ENCODE measurements around the gene TOR1AIP2.
"Not testable (repeated sequence)": the region's sequence is repeated elsewhere in the genome, so short reads cannot be mapped to it uniquely, and the experiment has no call there.

TOR1AIP2 gene

GRCh38 chr1:179853102-179853501 lies 24.5 kb downstream of the TOR1AIP2 start:
- in situ Hi-C loops (cut with HindIII; ENCODE audit: low sequenced_read_pairs): no loop called here
- H3K4me3 ChIP-seq (ENCODE audit: low read depth, low read length): no peak overlapping the region

GRCh38 chr1:179848233-179848632 lies 29.4 kb downstream of the TOR1AIP2 start:
- in situ Hi-C loops (cut with HindIII; ENCODE audit: low sequenced_read_pairs): no loop called here
- no peak for DNase-seq (ENCODE audit: low read depth, low spot score)
- TF ChIP-seq CTCF (IDR thresholded peaks at IDR 0.05; ENCODE audit: low read depth, low read length): no peak

More at GRCh38 chr1:179853102-179853501, 24.5 kb downstream of the TOR1AIP2 start:
- DNase-seq (ENCODE audit: low read depth, low spot score): no peak
- TF ChIP-seq CTCF (IDR thresholded peaks at IDR 0.05; ENCODE audit: low read depth, low read length): no peak

GRCh38 chr1:179840107-179840506 lies 37.5 kb downstream of the TOR1AIP2 start:
- H3K4me3 ChIP-seq (ENCODE audit: low read depth, low read length): no peak overlapping the region
- in situ Hi-C loops (cut with HindIII; ENCODE audit: low sequenced_read_pairs): no loop called here
- no peak for TF ChIP-seq CTCF (IDR thresholded peaks at IDR 0.05; ENCODE audit: low read depth, low read length)
- no peak for DNase-seq (ENCODE audit: low read depth, low spot score)

More at GRCh38 chr1:179848233-179848632, 29.4 kb downstream of the TOR1AIP2 start:
- H3K4me3 ChIP-seq (ENCODE audit: low read depth, low read length): no peak overlapping the region

GRCh38 chr1:179836686-179837445 lies 40.7 kb downstream of the TOR1AIP2 start:
- DNase-seq (ENCODE audit: low read depth, low spot score); H3K4me3 ChIP-seq (ENCODE audit: low read depth, low read length); in situ Hi-C loops (cut with HindIII; ENCODE audit: low sequenced_read_pairs): not testable (repeated sequence)

- DNase-seq (ENCODE audit: low read depth, low spot score): peak; percentile 30
- no peak overlapping the region for H3K4me3 ChIP-seq (ENCODE audit: low read depth, low read length)
- in situ Hi-C loops (cut with HindIII; ENCODE audit: low sequenced_read_pairs): no loop called here
- TF ChIP-seq CTCF (IDR thresholded peaks at IDR 0.05; ENCODE audit: low read depth, low read length): no peak
These were observed 45.5 kb downstream of the TOR1AIP2 start for GRCh38 chr1:179831852-179832699.

GRCh38 chr1:179831225-179831624 lies 46.4 kb downstream of the TOR1AIP2 start:
- TF ChIP-seq CTCF (IDR thresholded peaks at IDR 0.05; ENCODE audit: low read depth, low read length): no peak
- no peak overlapping the region for H3K4me3 ChIP-seq (ENCODE audit: low read depth, low read length)
- DNase-seq (ENCODE audit: low read depth, low spot score): no peak
- in situ Hi-C loops (cut with HindIII; ENCODE audit: low sequenced_read_pairs): no loop called here
